B cell (primary cell): ENCODE data around the gene FER.

Source experiments
- CTCF ChIP-seq: fragments of 200-600 bp; IDR thresholded peaks from one replicate; pipeline ENCODE4 v1.8.0; 2022; ENCODE audit warnings: antibody characterized with exemption, mild to moderate bottlenecking
- EZH2 ChIP-seq: IDR thresholded peaks from 2 replicates; pipeline ENCODE4 v1.6.1; 2012; ENCODE audit warnings: borderline replicate concordance, low read depth, mild to moderate bottlenecking, moderate library complexity, low read length; ENCODE audit not compliant: insufficient read depth, poor library complexity, severe bottlenecking

GRCh38 chr5:108911055-108911454, 163.4 kb downstream of the FER start:
- TF ChIP-seq CTCF (no peak), EZH2 (no peak)
